ENCODE measurements around the gene CCDC191.
A peak's percentile ranks its signal among the peaks of the same experiment; 100 is the strongest.

CCDC191 gene, protein sequence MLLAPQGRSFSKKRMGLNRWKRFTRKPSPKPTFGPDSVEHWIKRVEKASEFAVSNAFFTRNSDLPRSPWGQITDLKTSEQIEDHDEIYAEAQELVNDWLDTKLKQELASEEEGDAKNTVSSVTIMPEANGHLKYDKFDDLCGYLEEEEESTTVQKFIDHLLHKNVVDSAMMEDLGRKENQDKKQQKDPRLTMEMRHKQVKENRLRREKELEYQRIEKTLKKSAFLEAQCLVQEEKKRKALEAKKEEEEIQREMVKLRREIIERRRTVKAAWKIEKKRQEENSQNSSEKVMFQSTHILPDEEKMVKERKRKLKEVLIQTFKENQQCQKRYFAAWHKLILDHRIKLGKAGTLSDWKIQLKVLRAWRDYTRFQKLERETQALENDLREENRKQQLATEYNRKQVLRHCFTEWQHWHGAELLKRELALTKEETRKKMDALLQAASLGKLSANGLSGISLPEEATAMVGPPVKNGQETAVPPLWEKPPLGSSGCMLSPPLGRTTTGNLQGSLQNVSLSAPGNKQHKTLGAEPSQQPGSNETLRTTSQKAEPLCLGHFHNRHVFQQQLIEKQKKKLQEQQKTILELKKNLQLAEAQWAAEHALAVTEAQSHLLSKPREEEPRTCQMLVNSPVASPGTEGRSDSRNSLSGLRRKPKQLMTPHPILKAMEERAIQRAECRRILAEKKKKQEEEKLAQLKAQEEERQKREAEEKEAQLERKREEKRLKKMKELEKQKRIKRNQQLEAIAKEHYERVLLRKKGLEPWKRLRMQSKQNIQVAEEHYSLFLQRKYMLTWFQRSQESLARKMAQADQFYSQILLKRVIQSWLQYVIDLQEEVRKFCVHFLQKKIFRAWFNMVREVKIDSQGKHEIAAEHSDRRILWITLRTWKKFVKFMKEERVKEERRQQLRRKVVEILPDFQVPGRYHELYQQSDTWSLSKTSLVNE

DNA sequence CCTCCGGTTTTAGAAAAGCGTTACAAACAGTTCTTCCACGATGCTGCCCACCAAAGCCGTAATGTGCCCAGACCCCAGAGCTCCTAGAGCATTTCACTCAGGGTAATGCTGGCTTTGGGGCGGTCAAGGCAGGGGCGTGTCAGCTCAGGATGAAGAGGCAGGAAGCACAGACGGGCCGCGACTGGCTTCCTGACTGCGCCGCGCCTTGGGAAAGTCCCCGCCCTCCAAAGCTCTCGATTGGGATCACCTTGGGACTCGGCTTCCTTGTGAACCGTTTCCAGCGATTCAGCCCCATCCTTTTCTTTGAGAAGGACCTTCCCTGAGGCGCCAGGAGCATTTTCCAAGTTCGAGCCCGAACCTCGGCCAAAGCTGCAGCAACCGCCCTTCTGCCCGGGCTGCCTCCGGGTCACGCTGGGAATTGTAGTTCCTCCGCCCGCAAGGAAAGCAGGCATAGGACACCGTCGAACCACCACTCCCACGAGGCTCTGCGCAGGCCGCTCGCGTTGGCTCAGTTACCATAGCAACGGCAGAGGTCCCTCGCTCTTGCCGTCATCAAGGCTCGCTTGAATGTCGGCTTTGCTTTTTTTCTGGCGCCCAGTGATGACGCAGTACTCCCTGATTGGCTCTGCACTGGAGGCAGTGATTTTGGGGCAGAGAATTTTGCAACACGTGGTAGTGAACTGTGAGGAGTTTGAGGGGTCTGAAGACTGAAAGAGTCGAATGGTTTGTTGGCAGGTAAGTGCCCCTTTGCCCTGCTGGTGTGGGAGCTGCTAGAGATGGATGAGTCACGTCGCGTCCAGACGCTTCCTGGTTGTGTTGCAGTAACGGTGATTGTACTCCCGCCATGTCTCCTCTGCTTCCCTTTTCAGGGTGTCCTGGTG is at the start of gene CCDC191, which contains the start of gene QTRT2:
TSS of gene CCDC191 (minus strand) at position 397 of the 881 bp plus-strand sequence. CDS start at position 337, 60 bp downstream.
TSS of gene QTRT2 (plus strand) at position 608 of the 881 bp plus-strand sequence. CDS start 8,521 bp downstream, outside the sequence.
- DNase-seq (ENCODE audit: low read depth) = peak; percentile 99

DNA sequence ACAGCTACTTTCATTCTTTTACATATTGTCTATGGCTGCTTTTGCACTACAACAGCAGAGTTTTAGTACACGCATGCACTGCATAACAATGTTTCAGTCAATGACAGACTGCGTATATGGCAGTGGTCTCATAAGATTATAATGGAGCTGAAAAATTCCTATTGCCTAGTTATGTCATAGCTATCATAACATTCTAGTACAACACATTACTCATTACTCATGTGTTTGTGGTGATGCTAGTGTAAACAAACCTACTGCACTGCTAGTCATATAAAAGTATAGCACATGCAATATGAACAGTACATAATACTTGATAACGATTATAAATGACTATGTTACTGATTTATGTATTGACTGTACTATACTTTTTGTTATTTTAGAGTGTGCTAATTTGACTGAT is 48.1 kb upstream of the CCDC191 start:
- DNase-seq (ENCODE audit: low read depth) = no peak

DNA sequence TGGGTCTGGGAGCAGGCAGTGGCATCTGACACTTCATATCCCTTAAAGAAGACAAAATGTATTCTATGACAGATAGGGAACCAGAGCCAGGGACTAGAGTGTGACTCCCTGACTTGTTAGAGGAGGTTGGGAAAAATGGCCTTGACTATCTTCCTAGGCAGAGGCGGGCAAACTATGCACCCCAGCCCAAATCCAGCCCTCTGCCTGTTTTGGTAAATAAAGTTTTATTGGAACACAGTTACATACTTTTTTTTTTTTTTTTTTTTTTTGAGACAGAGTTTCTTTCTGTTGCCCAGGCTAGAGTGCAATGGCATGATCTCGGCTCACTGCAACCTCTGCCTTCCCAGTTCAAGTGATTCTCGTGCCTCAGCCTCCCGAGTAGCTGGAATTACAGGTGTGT is 47.5 kb upstream of the CCDC191 start:
- DNase-seq (ENCODE audit: low read depth) = no peak

DNA sequence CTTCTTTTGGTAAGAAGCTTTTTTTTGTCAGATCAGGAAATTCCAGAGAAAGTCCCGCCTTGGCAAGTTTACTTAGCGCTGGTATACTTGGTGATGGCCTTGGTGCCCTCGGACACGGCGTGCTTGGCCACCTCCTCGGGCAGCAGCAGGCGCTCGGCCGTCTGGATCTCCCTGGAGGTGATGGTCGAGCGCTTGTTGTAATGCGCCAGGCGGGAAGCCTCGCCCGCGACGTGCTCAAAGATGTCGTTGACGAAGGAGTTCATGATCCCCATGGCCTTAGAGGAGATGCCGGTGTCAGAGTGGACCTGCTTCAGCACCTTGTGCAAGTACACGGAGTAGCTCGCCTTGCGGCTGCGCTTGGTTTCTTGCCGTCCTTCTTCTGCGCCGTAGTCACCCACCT is 46.9 kb upstream of the CCDC191 start:
- no peak for DNase-seq (ENCODE audit: low read depth)

DNA sequence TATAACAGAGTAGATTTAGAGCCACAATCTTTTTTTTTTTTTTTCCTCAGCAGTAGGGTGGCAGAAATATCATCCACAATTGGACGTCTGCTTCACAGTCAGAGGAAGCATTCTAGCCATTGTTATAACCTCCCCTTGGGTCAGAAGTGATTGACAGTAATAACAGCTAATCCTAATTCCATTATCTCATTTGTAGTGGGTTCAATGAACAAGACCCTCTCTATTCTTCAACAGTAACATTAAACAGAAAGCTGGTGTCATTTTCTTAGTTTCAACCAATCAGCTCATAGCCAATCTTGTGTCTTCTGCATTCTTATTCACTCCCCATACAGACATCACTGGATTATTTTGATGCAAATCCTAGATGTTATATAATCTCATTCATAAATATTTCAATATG is 44.8 kb upstream of the CCDC191 start:
- no peak for DNase-seq (ENCODE audit: low read depth)

DNA sequence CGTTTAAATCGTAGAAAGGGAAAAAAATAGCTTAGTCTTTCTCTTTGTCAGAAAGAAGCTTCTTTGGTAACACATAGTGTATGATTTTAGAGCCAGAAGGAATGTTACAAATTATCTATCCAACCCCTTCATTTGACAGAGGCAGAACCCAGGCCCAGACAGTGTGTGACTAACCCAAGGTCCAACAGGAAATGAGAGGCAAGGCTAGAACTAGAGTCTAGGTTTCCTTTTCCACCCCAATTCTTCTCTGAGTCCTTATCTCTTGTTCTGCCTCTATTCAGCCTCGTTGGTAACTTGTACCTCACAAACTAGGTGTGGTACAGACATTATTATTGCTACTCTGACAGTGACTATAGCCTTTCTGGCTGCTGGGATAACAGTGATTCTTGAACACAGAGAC is 39.5 kb upstream of the CCDC191 start:
- DNase-seq (ENCODE audit: low read depth) = no peak

DNA sequence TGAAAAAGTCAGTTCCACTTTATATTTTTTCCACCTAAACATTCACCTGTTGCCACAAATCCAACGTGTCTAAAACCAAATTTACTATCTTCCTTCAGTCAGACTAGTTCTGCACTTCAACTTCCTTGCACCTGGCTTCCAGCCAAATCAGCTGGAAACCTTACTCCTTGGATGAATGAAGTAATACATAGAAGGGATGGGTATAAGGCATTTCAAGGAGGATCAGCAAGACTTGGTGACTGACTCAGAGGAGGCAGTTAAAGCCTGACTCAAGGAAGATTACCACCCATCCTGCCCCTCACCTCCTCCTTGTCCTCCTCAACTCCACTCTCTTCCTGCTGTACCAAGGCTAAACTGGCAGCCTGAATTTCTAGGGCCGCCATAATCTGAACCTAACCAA is 37.3 kb upstream of the CCDC191 start:
- DNase-seq (ENCODE audit: low read depth) = peak; percentile 49

DNA sequence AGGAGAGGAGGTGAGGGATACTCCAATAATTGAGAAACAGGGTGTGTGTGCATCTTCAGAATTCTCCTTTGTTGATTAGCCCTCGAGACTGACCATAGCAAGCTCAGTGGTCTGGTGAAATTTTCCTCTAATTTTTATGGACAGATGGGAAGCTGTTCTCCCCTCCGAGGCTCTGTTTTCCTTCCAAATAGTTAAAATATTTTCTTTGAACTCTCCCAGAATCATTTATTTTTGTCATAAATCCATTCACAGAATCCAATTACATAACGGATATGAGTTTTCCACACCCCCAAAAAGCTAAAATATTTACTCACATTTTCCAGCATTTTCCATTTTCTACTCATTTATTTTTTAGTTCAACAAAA is 36.7 kb upstream of the CCDC191 start:
- DNase-seq (ENCODE audit: low read depth) = no peak

DNA sequence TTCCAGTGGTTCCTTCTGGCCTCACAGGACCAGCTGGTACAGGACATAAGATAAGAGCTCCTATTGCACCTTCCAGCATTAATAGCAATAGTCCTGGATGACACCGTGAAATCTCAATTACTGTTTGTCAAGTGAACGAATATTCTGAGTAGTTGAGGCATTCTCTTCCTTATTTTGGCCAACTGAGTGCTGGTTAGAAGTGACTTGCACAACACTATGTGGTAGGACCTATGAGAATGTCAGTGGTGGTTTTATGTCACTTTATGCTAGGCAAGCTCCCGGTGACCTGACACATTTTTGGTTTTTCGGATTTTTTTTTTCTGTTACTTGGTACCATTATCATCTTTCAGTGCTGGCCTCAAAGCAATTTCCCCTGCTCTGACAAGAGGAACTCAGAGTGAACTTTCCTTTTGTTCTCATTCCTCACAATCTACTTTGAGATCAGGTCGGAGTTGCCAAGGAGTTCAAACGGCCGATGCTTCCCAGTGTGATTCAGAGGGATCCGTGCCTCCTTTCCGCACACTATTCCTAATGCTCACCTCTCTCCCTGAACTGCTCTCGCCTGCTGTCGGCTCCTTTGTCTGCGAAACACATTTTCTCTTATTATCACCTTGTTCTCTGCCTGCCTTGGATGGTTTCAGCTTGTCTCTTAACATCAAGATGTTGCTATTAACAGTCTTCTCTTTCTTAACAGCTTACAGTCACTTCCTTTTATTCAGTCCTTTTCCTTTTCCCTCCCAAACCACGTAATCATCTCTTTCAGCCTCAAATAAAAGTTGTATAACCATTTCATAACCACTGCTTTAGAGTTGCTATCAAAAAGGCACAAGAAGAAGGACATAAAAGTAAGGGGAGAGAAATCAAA is 36.1 kb upstream of the CCDC191 start:
- DNase-seq (ENCODE audit: low read depth) = no peak

DNA sequence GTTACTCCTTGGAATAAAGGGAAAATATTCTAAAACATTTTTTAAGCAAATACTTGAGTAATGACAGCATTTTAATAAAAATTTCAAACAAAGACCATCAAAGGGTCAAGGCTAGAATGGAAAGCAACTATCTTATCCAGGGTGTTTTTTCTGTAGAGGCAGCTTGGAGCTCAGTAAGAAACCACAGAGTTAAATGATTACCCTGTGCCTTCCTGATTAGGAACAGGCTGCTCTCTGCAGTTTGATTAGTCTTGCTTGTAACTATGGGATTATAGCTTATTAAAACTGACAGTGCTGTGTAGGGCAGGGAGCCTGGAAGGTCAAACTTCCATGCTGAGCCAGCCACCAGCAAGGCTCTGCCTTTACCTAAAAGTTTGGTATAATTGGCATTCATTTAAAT is 33.3 kb upstream of the CCDC191 start:
- DNase-seq (ENCODE audit: low read depth) = no peak

DNA sequence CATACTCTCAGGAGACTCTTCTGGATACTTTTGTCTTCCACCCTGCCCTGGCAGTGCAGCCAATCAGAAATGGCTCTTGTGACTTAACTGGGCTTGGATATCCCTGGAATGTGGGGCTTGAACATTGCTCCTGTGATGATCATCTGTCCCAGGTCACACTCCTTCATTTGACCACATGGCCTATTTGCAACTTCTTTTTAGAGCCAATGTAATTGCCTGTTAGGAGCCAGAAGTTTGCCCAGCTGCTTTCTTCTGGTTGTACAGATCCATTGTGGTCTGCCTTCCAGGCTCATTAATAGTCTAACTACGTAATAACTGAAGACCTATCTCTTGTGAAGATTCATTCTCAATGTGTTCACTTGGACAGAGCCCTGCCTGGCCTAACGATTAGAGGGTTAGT is 30.0 kb upstream of the CCDC191 start:
- DNase-seq (ENCODE audit: low read depth) = no peak

DNA sequence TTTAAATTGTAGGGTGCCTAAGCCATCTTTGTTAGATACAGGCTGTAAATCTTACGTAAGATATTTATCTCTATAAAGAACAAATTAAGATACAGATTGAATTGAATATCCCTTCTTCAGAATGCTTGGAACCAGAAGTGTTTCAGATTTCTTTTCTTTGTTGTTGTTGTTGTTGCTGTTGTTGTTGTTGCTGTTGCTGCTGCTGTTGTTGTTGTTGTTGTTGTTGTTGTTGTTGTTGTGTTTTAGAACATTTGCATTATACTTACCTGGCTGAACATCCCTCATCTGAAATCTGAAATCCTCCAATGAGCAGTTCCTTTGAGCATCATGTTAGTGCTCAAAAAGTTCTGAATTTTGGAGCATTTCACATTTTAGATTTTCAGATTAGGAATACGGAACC is 26.8 kb upstream of the CCDC191 start:
- no peak for DNase-seq (ENCODE audit: low read depth)

DNA sequence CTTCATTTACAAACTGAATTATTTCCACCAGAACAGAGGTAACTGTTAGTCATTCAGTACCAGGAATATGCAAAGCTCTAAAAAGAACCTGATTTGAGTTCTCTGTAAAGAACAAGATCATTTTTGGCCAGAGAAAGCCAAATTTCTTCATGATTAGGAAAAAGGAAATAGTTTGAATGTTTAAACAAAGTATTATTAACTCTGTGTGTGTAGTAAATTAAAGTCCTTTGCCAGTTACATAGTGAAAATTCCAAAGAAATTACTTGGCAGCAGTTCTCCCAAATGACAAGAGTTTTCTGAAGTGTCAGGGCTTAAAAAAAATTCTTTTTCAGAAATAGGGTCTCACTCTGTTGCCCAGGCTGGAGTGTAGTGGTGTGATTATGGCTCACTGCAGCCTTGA is 24.7 kb upstream of the CCDC191 start:
- DNase-seq (ENCODE audit: low read depth) = no peak

DNA sequence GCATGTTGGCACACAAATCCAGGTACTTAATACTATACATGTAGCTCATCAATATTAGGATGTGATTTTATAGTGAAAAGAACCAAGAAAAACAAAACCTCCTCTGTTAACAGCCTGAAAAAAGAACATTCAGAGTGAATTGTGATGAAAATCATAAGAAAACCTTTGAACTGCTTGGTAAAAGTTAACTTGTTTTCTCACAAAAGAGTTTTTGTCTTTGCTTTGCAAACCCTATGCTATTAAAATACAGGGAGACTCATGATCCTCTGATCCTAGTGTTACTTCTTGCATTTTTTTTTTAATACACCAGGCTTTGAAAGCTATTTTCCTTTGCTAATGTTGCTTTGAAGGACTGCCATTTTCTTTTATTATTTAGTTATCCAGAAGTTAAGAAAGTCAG is 23.9 kb upstream of the CCDC191 start:
- DNase-seq (ENCODE audit: low read depth) = no peak

DNA sequence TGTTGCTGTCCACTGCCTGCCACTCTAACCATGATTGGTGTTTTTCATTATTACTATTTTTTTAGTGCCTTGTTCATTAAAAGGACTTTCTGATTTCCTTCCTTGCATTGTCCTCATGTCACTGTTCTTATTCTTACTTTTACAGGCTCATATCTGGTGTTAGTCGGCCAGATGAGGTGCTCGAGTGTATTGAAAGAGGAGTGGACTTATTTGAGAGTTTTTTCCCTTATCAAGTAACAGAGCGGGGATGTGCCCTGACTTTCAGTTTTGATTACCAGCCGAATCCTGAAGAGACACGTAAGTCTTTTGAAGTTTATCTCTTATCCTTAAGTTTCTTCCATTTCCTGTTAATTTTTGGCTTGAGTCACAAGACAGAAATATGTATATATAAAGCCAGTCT is 23.4 kb upstream of the CCDC191 start:
- no peak for DNase-seq (ENCODE audit: low read depth)

DNA sequence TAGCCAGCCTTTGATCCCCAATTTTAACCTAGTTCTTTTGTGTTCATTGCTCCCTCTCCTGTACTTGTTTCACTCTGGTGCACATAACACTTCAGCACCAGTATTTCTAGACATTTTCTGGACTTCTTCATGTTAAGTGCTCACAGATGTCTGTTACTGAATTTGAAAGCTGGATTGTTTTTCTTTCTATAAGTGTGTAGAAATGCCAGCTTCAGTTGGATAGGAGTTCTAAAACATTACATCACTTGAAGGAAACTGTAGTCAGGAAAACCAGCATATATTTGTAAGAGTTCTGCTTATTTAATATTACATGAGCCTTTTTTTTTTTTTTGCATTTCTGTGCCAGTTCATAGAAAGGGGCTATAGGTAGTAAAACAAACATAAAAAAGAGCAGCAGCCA is 21.8 kb upstream of the CCDC191 start:
- peak; percentile 35 for DNase-seq (ENCODE audit: low read depth)

DNA sequence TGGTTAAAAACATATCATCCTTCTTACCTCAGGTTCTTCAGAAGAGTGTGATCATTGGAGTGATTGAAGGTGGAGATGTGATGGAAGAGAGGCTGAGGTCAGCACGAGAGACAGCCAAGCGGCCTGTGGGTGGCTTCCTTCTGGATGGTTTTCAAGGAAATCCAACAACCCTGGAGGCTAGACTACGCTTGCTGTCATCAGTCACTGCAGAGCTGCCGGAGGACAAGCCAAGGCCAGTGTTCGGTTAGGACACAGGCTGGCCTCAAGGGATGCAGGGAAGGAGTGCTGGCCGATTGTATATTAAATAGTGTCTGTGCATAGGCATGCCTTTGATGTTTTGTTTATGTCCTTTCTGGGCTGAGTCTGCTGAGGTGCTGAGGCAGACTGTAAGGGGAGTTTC is 20.4 kb upstream of the CCDC191 start:
- DNase-seq (ENCODE audit: low read depth) = no peak

DNA sequence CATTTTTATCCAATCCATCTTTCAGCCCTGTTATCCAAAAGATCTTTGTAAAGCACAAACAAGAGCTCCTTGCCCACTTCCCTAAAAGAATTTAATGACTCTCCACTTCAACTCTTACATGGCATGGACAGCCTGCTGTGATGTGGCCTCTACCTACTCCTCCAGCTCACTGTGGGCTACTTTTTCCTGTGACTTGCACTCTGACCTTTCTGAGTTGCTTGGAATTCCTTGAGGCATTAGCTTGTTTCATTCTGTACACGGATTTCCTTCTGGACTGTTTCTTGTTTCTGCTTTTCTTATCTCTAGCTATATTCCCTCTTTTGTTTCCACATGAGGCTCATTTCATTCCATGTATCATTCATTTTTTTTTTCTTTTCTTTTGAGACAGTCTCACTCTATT is 15.5 kb upstream of the CCDC191 start:
- no peak for DNase-seq (ENCODE audit: low read depth)

DNA sequence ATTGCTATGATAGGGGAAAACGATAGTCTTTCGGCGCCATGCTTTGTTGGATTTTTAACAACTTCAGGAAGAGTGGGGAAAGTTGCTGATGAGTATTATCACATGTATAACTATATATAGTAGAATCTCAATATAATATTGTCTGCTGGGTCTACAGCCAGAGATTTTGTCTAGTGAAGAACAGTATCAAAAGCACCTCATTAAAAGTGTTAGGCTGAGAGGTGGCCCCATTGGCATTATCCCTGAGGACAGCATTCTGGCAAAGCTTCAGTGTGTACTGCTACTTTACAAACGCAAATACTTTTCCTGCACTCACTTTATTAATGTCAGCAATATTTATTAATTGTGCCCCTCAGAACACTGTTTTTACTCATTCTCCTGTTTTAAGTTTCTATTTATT is 12.0 kb upstream of the CCDC191 start:
- no peak for DNase-seq (ENCODE audit: low read depth)

DNA sequence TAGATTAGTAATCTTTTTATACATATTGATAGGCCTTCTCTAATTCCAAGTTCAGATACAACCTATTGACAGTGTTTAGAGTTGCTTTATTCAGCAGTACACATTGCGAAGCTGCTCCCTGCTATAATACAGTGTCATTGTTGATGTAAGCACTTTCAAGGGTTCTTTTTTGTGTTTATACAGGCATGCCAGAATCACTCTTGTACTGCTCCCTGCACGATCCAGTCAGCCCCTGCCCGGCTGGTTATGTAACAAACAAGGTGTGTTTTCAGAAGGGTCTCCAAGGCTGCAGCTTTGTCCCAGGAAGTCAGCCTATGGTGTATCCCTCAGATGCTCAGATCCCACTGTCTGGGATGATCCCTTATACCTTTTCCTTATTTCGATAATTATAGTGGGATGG is 11.5 kb upstream of the CCDC191 start:
- DNase-seq (ENCODE audit: low read depth) = no peak
